ENCODE measurements around the gene ZFHX3. TPM values are rescaled to one million over a fixed set of nuclear protein-coding genes. Genes with fewer than 3 reads are reported as not detected.

Gene ZFHX3
- total RNA-seq, 1 donor from 2014 or later = 68.1 TPM

DNA sequence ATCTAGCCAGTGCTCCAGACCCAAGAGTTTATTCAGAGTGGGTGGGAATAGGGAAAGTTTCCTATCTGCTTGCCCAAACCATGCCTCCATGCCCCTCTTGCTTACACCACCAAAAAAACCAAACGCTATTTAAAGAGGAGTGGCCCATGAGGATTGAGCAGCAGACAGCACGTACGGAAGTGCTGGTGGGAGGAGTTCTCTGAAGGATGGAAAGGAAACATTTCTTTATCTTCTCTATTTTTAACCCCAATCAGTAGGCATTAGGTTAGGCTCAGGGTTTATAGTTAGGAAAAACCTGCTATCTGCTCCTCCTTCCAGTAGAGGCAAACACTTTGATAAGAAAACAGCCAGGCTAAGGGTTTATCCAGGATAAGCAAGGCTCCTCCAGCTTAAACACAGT, 235.3 kb downstream of the ZFHX3 start:
- H3K36me3 Mint-ChIP-seq = peaks cover 21% of the 10 kb centered on the region
- no peaks in the 10 kb centered on the region for H3K9me3 Mint-ChIP-seq
- TF ChIP-seq, protein P1, sequence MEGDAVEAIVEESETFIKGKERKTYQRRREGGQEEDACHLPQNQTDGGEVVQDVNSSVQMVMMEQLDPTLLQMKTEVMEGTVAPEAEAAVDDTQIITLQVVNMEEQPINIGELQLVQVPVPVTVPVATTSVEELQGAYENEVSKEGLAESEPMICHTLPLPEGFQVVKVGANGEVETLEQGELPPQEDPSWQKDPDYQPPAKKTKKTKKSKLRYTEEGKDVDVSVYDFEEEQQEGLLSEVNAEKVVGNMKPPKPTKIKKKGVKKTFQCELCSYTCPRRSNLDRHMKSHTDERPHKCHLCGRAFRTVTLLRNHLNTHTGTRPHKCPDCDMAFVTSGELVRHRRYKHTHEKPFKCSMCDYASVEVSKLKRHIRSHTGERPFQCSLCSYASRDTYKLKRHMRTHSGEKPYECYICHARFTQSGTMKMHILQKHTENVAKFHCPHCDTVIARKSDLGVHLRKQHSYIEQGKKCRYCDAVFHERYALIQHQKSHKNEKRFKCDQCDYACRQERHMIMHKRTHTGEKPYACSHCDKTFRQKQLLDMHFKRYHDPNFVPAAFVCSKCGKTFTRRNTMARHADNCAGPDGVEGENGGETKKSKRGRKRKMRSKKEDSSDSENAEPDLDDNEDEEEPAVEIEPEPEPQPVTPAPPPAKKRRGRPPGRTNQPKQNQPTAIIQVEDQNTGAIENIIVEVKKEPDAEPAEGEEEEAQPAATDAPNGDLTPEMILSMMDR (IDR thresholded peaks at IDR 0.05; ENCODE audit: unreplicated experiment) = no peak
- H3K4me1 Mint-ChIP-seq = peaks cover 6% of the 10 kb centered on the region
- no peak overlapping the region for H3K4me3 Mint-ChIP-seq
- no peak for DNase-seq (ENCODE audit: low spot score in 2 of 2, unreplicated experiment in 2 of 2)
- no peak overlapping the region for H3K27ac Mint-ChIP-seq
- H3K27me3 Mint-ChIP-seq (ENCODE audit: low read depth) = no peaks in the 10 kb centered on the region

DNA sequence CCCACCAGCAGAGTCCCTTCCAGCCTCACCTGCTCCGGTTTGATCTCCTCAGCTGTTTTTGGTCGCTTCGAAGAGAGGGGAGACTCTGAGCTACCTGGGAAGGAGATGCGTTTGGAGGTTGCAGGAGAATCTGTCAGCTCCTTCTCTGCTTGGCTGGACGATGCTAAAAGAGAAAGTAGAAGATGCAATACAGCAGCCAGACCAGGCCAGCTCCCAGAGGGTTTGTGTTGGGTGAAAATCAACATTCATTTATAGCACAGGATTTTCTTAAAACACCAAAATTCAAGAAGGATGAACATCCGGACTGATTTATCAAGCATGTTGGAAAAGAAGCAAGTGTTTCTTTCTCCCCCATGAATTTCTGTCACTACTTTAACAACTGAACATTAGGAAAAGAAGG, 236.1 kb downstream of the ZFHX3 start:
- TF ChIP-seq, protein P1 (IDR thresholded peaks at IDR 0.05; ENCODE audit: unreplicated experiment) = no peak
- no peak for DNase-seq (ENCODE audit: low spot score in 2 of 2, unreplicated experiment in 2 of 2)
- H3K27me3 Mint-ChIP-seq (ENCODE audit: low read depth) = no peaks in the 10 kb centered on the region
- H3K27ac Mint-ChIP-seq = no peak overlapping the region
- H3K4me1 Mint-ChIP-seq = peaks cover 14% of the 10 kb centered on the region
- H3K9me3 Mint-ChIP-seq = no peaks in the 10 kb centered on the region
- H3K4me3 Mint-ChIP-seq = no peak overlapping the region
- H3K36me3 Mint-ChIP-seq = peaks cover 18% of the 10 kb centered on the region

DNA sequence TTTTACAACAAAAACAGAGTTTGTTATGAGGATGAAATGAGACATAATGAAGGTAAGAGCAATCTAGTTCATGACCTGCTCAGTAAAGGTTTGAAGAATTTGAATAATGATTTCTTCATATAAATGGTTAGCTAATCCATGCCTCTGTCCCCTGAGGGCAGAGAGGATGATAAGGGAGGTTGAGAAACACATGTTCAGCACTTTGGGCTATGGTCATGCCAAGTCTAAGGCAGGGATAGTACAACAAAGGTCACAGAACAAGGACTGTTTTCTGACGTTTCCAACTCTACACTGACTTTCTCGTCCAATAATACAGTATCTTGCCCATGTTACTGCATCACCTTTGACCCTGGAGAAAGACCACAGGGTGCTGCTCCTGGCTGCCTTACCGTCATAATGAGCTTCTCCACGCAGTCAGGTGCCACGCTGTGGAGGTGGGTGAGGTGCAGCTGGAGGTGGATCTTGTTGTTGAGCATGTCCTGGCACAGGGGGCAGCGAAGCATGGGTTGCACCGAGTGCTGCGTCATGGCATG, 236.7 kb downstream of the ZFHX3 start:
- H3K4me3 Mint-ChIP-seq = no peak overlapping the region
- peaks cover 14% of the 10 kb centered on the region for H3K4me1 Mint-ChIP-seq
- H3K9me3 Mint-ChIP-seq = no peaks in the 10 kb centered on the region
- TF ChIP-seq, protein P1 (IDR thresholded peaks at IDR 0.05; ENCODE audit: unreplicated experiment) = no peak
- DNase-seq (ENCODE audit: low spot score in 2 of 2, unreplicated experiment in 2 of 2) = no peak
- no peak overlapping the region for H3K27ac Mint-ChIP-seq
- H3K27me3 Mint-ChIP-seq (ENCODE audit: low read depth) = no peaks in the 10 kb centered on the region
- H3K36me3 Mint-ChIP-seq = peaks cover 18% of the 10 kb centered on the region

DNA sequence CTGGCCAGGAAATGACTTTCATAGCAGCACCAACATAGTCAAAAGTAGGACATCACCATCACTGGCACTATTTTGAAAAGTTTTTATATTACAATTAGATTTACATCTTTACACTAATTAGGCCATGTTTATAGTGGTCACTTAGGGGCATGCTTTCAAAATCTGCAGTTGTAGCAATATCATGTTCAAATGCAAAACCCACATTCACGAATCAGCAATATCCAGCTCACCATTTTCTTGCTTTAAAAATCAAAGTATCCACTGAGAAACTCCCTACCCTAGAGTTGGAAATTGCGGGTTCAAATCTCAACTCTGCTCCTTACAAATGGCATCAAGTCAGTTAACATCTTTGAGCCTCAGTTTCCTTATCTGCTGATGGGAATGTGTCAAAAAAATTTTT, 237.4 kb downstream of the ZFHX3 start:
- Mint-ChIP-seq H3K9me3 (no peaks in the 10 kb centered on the region), H3K4me3 (no peak overlapping the region), H3K27me3 (ENCODE audit: low read depth) (no peaks in the 10 kb centered on the region), H3K27ac (no peak overlapping the region), H3K36me3 (peaks cover 24% of the 10 kb centered on the region), H3K4me1 (peaks cover 14% of the 10 kb centered on the region)
- TF ChIP-seq, protein P1 (IDR thresholded peaks at IDR 0.05; ENCODE audit: unreplicated experiment) = no peak
- no peak for DNase-seq (ENCODE audit: low spot score in 2 of 2, unreplicated experiment in 2 of 2)

DNA sequence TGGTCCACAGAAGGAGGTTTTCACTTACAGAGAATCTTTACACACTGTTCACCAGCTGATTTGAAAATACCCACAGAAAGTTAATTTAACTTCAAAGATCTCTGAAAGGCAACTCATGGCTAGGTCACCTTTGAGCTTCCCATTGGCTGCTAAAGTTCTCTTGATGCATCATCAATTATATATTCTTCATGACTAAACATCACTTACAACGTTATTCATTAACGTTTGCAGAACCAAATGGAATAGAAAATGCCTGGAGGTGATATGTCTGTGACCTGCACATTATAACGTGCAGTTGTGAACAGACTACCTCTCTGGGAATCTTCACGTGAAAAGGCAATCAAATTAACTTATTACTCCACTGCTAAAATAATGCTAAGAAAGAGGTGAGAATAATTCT, 238.5 kb downstream of the ZFHX3 start:
- peaks cover 26% of the 10 kb centered on the region for H3K36me3 Mint-ChIP-seq
- peaks cover 14% of the 10 kb centered on the region for H3K4me1 Mint-ChIP-seq
- TF ChIP-seq, protein P1 (IDR thresholded peaks at IDR 0.05; ENCODE audit: unreplicated experiment) = no peak
- H3K9me3 Mint-ChIP-seq = no peaks in the 10 kb centered on the region
- no peak overlapping the region for H3K4me3 Mint-ChIP-seq
- no peak overlapping the region for H3K27ac Mint-ChIP-seq
- no peaks in the 10 kb centered on the region for H3K27me3 Mint-ChIP-seq (ENCODE audit: low read depth)
- no peak for DNase-seq (ENCODE audit: low spot score in 2 of 2, unreplicated experiment in 2 of 2)

DNA sequence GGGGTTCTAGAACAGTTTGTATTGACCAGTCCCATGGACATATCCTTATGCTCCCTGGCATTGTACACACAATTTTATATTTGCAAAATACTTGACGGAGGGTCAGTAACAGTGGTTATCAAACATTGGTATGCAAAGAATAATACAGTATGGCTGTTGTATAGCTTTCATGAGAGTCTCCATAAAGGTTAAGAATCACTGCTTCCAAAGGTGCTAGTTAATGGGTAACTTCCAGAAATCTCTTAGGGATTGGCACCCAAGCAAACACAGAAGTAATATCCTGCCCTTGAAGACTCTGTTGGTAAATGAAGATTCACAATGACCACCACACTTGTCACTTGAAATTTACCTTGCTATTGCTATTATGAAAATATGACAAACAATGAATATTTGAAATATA, 239.2 kb downstream of the ZFHX3 start:
- TF ChIP-seq, protein P1 (IDR thresholded peaks at IDR 0.05; ENCODE audit: unreplicated experiment) = no peak
- peaks cover 28% of the 10 kb centered on the region for H3K36me3 Mint-ChIP-seq
- no peak overlapping the region for H3K4me3 Mint-ChIP-seq
- no peaks in the 10 kb centered on the region for H3K9me3 Mint-ChIP-seq
- no peaks in the 10 kb centered on the region for H3K27me3 Mint-ChIP-seq (ENCODE audit: low read depth)
- peaks cover 14% of the 10 kb centered on the region for H3K4me1 Mint-ChIP-seq
- H3K27ac Mint-ChIP-seq = no peak overlapping the region
- DNase-seq (ENCODE audit: low spot score in 2 of 2, unreplicated experiment in 2 of 2) = no peak

Data from mesothelial cell of epicardium (in vitro differentiated cells).